OCI-LY7 (cell line): Measurements from ENCODE around the gene CORIN. TPM values are rescaled to one million over a fixed set of nuclear protein-coding genes. Genes with fewer than 3 reads are reported as not detected.

Experiments
- BruUV-seq: library from RNA; stranded (reverse); fragments of 400-500 nt; replicated peaks from 2 replicates; lab custom pipeline; 2021; lab: Mats Ljungman, UMichigan
- CTCF ChIA-PET: fragments of 300-600 bp; sonication (Branson Sonifier 250); formaldehyde crosslinking; loops from one replicate; lab custom pipeline; 2022; ENCODE audit warnings: antibody characterized with exemption; ENCODE audit not compliant: unreplicated experiment; lab: Charles Lee
- POLR2A ChIA-PET: fragments of 300-600 bp; sonication (Branson Sonifier 250); formaldehyde crosslinking; loops from one replicate; lab custom pipeline; 2022; ENCODE audit warnings: antibody characterized with exemption; lab: Charles Lee
- DNase-seq: peaks from one replicate; pipeline ENCODE4 v3.0.0-alpha.2; 2015; ENCODE audit warnings: low spot score
- H2AFZ ChIP-seq: fragments of 200-600 bp; sonication (generic), shearing (Covaris generic); 2 replicates; pipeline ENCODE4 v1.6.1; 2014; ENCODE audit warnings: mild to moderate bottlenecking, antibody characterized with exemption, low read length, moderate library complexity
- H3K27ac ChIP-seq: fragments of 200-600 bp; sonication (generic); 2 replicates; pipeline ENCODE4 v1.5.1; 2014; ENCODE audit warnings: mixed run types, low read depth, mild to moderate bottlenecking, moderate library complexity, low read length, inconsistent platforms; ENCODE audit not compliant: poor library complexity, severe bottlenecking
- H3K36me3 ChIP-seq: fragments of 200-600 bp; sonication (generic); 2 replicates; pipeline ENCODE4 v1.6.1; 2014; ENCODE audit warnings: mild to moderate bottlenecking, antibody characterized with exemption, low read length, moderate library complexity, mixed read lengths; ENCODE audit not compliant: insufficient read depth
- H3K4me1 ChIP-seq: fragments of 200-600 bp; sonication (generic); 2 replicates; pipeline ENCODE4 v1.5.1; 2014; ENCODE audit warnings: mild to moderate bottlenecking, low read length; ENCODE audit not compliant: insufficient read depth, poor library complexity, severe bottlenecking
- H3K4me2 ChIP-seq: fragments of 200-600 bp; sonication (generic); 2 replicates; pipeline ENCODE4 v1.6.1; 2014; ENCODE audit warnings: mild to moderate bottlenecking, low read length
- H3K4me3 ChIP-seq: fragments of 200-600 bp; sonication (generic); 2 replicates; pipeline ENCODE4 v1.5.1; 2014; ENCODE audit warnings: mild to moderate bottlenecking, low read depth, low read length; ENCODE audit not compliant: poor library complexity, severe bottlenecking
- H3K79me2 ChIP-seq: fragments of 200-600 bp; sonication (generic); 2 replicates; pipeline ENCODE4 v1.6.1; 2016; ENCODE audit warnings: low read depth, mild to moderate bottlenecking, low read length, moderate library complexity, mixed read lengths; ENCODE audit not compliant: insufficient read depth
- H3K9me2 ChIP-seq: fragments of 200-600 bp; sonication (generic); 2 replicates; pipeline ENCODE4 v1.6.1; 2016; ENCODE audit warnings: mild to moderate bottlenecking, low read length, mixed read lengths; ENCODE audit not compliant: insufficient read depth
- H3K9me3 ChIP-seq: fragments of 200-600 bp; sonication (generic); 2 replicates; pipeline ENCODE4 v1.6.1; 2014; ENCODE audit warnings: mild to moderate bottlenecking, mixed run types, low read length, mixed read lengths
- H4K20me1 ChIP-seq: fragments of 200-600 bp; sonication (generic); 2 replicates; pipeline ENCODE4 v1.6.1; 2014; ENCODE audit warnings: mild to moderate bottlenecking, antibody characterized with exemption, low read length, moderate library complexity, mixed read lengths; ENCODE audit not compliant: insufficient read depth
- EZH2phosphoT487 ChIP-seq: fragments of 200-600 bp; sonication (generic); IDR thresholded peaks from 2 replicates; pipeline ENCODE4 v1.6.1; 2018; ENCODE audit warnings: low read depth, borderline replicate concordance, mild to moderate bottlenecking, mixed run types, antibody characterized with exemption, low read length, moderate library complexity, mixed read lengths
- intact Hi-C: fragments of 100-400 bp; cut with micrococcal nuclease; formaldehyde crosslinking; loops from one replicate; pipeline ENCODE4 v1.10.0; 2022; ENCODE audit not compliant: unreplicated experiment
- total RNA-seq, 2 experiments: library from RNA; depleted of rRNA in 1 of 2; stranded (reverse); fragments of >200 nt in 1 of 2; shearing (Covaris generic) in 1 of 2; gene quantifications; 2 replicates each; pipeline ENCODE4 v1.2.3, GENCODE V29; 2014 to 2022
- TF ChIP-seq, protein P1 (sequence below): fragments of 200-600 bp; sonication (generic); conservative IDR thresholded peaks from 2 replicates; pipeline ENCODE4 v1.5.1; 2014; ENCODE audit warnings: mild to moderate bottlenecking, antibody characterized with exemption, low read length, moderate library complexity, mixed read lengths

The CORIN gene
- total RNA-seq, 2 experiments from 2014 or later: 0.40 TPM; not detected in 1

DNA sequence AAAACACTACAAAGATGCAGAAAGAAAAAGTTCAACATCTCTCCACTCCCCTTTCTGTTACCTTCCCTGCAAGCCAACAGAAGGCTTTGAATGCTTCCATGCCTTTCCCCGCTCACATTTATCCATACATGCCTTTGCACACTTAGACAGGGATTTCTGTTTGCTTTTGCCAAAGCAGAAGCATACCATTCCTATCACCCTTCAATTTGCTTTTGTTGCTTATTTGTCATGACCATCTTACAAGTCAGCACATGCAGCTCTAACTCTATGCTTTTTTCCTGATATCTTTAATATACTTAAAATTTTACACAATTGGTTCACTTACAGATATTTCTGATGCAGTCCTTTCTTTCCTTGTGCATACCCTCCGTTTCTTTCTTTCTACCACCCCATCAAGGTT lies 169.6 kb downstream of the CORIN start:
- ChIA-PET CTCF (no interaction called here), POLR2A (no interaction called here)
- intact Hi-C loops: loop anchor here (5.0 kb wide), 1 partner anchor 264 kb away; no protein-coding TSS in a partner anchor
- H3K27ac ChIP-seq: no peak overlapping the region
- no peaks in the 10 kb centered on the region for H3K36me3 ChIP-seq
- TF ChIP-seq, protein P1, sequence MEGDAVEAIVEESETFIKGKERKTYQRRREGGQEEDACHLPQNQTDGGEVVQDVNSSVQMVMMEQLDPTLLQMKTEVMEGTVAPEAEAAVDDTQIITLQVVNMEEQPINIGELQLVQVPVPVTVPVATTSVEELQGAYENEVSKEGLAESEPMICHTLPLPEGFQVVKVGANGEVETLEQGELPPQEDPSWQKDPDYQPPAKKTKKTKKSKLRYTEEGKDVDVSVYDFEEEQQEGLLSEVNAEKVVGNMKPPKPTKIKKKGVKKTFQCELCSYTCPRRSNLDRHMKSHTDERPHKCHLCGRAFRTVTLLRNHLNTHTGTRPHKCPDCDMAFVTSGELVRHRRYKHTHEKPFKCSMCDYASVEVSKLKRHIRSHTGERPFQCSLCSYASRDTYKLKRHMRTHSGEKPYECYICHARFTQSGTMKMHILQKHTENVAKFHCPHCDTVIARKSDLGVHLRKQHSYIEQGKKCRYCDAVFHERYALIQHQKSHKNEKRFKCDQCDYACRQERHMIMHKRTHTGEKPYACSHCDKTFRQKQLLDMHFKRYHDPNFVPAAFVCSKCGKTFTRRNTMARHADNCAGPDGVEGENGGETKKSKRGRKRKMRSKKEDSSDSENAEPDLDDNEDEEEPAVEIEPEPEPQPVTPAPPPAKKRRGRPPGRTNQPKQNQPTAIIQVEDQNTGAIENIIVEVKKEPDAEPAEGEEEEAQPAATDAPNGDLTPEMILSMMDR: no peak
- TF ChIP-seq EZH2phosphoT487: no peak
- H2AFZ ChIP-seq: no peak overlapping the region
- no TSS peak for BruUV-seq
- H3K9me2 ChIP-seq: no peaks in the 10 kb centered on the region
- H3K4me1 ChIP-seq: no peaks in the 10 kb centered on the region
- H3K4me3 ChIP-seq: no peak overlapping the region
- no peaks in the 10 kb centered on the region for H4K20me1 ChIP-seq
- no peak overlapping the region for H3K4me2 ChIP-seq
- no peaks in the 10 kb centered on the region for H3K79me2 ChIP-seq
- DNase-seq: no peak
- H3K9me3 ChIP-seq: no peaks in the 10 kb centered on the region

DNA sequence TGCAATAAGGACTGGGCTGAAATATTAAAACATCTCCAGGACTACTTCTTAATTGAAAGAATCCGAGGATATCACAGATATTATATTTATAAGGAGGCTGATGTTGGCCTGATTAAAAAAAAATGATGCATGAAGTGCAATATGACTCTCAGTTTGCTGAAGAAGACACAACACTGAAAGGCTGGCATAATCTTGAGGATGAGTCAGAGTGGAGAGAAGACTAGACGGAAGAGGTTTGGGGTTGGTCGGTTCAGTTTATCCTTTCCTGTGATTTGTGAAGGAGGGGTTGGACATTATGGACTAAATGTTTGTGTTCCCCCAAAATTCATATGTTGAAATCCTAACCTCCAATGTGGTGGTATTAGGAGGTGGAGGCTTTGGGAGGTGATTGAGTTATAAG lies 170.3 kb downstream of the CORIN start:
- H3K9me3 ChIP-seq: no peaks in the 10 kb centered on the region
- ChIA-PET CTCF (no interaction called here), POLR2A (no interaction called here)
- no peak overlapping the region for H3K27ac ChIP-seq
- H3K4me3 ChIP-seq: no peak overlapping the region
- no peaks in the 10 kb centered on the region for H3K79me2 ChIP-seq
- no peak overlapping the region for H3K4me2 ChIP-seq
- no peaks in the 10 kb centered on the region for H3K4me1 ChIP-seq
- no TSS peak for BruUV-seq
- H3K36me3 ChIP-seq: no peaks in the 10 kb centered on the region
- no peak for TF ChIP-seq EZH2phosphoT487
- TF ChIP-seq, protein P1: no peak
- no peak overlapping the region for H2AFZ ChIP-seq
- no peaks in the 10 kb centered on the region for H4K20me1 ChIP-seq
- no peak for DNase-seq
- intact Hi-C loops: loop anchor here (5.0 kb wide), 1 partner anchor 265 kb away; no protein-coding TSS in a partner anchor
- H3K9me2 ChIP-seq: no peaks in the 10 kb centered on the region

DNA sequence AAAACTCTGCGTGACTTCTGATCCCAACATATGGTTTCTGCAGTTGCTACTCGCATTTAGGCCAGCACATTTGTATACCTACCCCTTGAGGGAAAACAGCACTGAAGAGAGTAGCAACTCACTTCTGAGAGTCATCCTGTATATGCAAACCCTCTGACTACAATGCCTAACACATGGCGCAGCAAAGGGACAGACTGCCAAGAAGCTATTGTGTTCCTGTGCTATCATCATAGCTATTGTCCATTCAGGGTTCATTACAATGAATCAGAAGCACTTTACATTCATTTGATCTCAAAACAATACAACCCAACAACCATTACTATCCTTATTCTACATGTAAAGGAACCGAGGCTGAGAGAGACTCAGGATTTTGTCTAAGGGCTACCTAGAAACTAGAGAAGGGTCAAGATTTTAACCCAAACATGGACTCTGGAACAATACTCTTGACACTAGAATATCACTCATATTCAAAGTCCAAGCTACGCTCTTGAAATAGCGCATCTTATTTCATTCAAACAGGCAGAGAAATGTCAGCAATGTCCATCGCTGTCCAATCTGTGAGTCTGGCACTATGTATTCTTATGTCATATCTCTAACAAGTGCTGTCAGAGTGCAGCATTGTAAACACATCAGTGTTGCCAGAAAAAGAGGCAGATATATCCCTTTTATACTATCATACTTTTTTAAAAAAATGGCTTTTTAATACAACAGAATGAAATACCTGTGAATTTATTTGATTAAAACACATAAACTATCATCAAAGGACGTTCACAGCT lies 173.6 kb downstream of the CORIN start:
- Histone ChIP-seq H3K9me2 (no peaks in the 10 kb centered on the region), H3K79me2 (no peaks in the 10 kb centered on the region), H3K4me1 (no peaks in the 10 kb centered on the region), H3K27ac (no peak overlapping the region), H3K9me3 (no peaks in the 10 kb centered on the region), H3K36me3 (no peaks in the 10 kb centered on the region), H2AFZ (no peak overlapping the region), H3K4me3 (no peak overlapping the region), H3K4me2 (no peak overlapping the region), H4K20me1 (no peaks in the 10 kb centered on the region)
- no TSS peak for BruUV-seq
- DNase-seq: no peak
- intact Hi-C loops: no loop called here
- CTCF ChIA-PET: no interaction called here
- POLR2A ChIA-PET: interaction anchor here (0.6 kb wide), 1 partner anchor 8 kb away, joined by 4 read pairs; no protein-coding TSS in a partner anchor
- TF ChIP-seq EZH2phosphoT487: no peak
- TF ChIP-seq, protein P1: no peak
